ENCODE measurements around the gene GRIFIN.
A peak's percentile ranks its signal among the peaks of the same experiment; 100 is the strongest.

Gene GRIFIN

DNA sequence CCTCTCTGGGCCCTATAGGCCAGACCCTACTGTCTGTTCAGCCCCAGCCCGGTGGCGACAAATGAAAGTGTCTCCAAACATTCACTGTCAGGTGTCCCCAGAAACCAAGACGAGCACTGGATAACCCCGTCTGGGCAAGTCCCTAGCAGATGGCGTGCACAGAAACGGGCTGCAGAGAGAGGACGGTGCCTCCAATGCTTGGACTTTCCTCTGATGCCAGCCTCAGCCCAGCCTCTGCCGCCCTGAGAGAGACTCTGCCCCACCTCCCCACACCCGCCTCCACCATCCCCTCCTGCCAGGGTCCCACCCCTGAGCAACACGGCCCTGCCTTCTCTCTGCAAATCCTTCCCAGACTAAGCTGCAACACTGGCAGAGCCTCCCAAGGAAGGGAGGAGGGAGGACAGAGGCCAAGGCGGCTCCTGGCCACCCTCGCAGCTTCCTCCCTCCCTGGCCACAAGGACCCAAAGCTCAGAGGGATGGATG, 36.0 kb upstream of the GRIFIN start:
- DNase-seq = no peak

DNA sequence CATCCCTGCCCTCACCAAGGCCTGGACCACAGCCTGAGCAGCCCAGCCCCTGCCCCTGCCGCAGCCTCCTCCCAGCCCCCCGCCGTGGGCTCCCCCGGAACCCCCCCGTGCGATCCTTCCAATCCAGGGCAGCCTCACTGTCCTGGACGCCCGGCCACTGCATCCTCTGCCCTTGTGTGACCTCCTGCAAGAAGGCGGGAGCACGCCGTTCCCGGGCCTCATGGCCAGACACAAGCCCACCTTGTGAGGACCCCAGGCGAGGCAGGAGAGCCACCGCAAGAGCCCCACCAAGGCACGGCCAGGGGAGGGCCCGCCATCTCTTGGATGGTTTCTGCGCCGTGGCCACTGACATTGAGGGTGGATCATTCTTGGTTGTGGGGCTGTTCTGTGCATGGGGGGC, 35.6 kb upstream of the GRIFIN start:
- DNase-seq = no peak

DNA sequence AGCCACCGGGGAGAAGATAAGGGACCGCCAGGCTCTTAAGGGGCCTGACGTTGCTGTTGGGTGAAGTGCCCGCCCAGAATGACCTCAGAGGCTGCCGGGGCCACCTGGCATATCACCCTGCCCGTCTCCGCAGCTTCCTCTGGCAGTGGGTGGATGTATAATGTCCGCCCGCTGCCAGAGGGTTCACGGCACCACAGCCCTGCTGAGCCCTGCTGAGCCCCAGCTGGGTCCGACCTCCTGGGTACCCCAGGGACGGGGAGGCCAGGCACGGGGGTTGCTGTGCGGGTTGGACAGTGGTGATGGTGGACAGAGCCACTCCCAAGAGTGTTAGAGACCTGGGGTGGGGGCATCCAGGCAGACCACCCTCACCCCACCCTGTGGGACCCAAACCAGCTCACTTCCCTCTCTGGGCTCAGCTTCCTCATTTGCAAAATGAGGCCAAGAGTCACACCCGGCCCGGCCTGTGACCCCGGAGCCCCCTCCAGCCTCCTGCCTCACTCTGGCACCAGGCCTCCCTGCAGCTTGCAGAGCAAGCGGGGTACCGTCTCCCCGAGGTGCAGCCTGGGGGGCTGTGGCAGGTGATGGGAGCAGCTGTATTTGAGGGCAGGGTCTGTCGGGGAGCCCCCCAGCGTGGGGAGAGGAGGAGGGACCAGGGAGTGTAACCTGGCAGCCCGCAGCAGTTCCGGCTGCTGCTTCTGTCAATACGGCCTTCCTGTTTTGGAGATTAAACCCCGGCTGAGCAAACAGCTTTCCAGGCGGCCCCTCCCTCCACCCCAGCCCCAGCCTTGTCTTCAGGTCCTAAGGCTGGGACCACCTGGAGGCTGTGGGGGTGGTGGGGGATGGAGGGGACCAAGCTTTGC, 34.9 kb upstream of the GRIFIN start:
- peak; percentile 89 for DNase-seq

DNA sequence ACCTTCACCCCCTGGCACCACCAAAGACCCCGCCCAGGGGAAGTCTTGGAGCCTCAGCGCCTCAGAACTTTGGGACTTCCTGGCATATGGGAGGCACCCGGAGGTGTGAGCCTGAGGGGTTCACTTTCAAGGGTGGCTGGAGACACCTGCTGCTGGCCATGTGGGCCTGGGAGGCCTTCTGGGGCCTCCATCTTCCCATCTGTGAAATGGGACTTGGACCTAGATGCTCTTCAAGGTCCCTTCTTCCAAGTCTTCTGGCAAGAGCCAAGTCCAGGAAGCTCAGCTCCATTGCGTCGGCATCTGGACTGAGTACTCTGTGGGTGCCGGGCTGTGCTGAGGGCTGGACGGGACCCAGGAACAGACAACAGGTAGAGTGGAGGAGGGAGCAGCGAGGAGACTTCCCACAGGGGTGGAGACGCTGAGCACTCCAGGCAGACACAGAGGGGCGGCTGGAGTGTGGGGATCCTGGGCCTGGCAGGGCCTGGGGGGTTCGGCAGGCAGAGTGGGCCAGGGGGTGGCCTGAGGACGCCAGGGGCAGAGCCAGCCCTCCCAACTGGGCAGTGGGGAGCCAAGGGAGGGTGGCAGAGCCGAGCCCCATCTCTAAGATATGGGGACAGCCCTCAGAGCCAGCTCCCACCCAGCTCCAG, 34.1 kb upstream of the GRIFIN start:
- DNase-seq = no peak

DNA sequence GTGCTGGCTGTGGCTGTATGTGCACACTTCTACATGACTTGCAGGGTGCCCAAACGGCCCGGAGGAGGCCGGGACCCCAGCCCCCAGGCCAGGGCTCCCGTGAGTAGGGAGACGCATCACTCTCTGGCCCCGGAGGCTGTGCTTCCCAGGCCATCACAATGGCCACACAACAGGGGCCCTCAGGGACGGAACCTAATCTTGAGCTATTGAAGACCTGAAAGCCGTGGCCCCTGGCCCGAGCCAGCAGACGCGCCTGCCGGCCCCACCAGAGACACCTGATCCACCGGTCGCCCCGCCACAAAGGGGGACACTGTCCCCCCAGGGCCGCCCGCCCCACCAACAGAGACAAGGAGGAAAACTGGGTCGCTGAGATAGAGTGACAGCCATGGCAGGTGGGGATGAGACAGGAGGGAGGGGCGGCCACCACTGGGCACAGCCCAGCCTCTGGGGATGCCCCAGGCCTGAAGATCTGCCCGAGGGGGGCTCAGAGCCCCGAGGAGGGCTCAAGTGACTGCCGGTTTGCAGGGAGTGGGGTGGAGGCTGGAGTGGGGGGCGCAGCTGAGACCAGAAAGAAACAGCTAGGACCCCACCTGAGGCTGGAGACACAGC, 33.2 kb upstream of the GRIFIN start:
- no peak for DNase-seq

DNA sequence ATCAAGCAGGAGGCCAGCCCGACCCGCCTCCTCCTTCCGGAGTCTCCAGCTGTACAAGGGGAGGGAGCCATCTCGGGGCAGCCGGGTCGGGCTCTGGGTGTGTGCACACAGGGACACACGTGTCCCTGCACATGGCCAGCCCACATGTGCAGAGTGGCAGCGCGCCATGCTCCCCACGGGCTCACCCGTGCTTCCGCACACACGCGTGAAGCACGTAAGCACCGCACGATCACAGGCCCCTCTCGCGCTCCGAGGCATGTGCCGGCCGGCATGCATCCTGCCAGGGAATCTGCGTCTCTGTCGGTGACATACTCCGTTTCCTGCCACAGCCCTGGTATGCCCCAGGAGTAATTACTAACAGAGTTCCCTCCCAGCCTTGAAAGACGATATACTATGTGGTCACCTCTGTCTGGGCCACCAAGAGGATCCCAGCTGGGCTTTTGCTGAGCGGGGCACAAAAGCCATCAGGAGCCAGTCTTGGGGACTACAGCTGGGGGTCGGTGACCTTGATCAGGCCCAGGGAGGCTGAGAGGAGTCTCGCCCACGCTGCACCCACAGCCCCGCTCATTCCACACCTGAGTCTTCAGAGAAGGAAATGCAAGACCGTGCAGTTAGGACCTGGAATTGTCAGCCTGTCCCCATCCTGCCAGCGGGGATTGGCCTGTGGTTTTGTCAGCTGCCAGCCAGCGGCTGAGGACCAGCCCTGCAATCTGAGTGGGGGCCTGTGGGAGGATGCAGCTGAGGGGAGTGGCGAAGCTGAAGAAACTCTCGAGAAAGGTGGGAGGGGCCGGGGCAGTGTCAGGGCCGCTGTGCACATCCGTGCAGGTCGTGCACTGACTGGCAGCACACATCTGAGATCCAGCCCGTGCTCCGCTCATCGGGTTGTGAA, 32.4 kb upstream of the GRIFIN start:
- peak; percentile 91 for DNase-seq

DNA sequence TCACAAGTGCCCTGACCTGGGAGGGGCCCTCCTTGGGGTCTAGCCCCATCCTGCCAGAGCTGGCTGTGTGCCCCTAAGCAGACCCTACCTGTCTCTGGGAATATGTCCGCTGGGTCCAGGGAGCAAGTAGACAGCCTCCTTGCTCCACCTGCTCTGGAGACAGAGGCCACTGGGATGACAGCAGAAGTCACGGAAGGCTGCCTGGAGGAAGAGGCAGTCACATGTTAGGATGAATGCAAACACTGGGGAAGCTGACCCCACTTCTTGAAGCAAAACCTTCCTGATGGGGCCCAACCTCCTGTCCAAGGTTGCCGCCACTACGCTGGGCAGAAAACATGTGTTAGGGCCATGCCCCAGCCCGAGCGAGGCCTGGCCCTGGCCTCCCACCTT, 31.7 kb upstream of the GRIFIN start:
- DNase-seq = no peak

DNA sequence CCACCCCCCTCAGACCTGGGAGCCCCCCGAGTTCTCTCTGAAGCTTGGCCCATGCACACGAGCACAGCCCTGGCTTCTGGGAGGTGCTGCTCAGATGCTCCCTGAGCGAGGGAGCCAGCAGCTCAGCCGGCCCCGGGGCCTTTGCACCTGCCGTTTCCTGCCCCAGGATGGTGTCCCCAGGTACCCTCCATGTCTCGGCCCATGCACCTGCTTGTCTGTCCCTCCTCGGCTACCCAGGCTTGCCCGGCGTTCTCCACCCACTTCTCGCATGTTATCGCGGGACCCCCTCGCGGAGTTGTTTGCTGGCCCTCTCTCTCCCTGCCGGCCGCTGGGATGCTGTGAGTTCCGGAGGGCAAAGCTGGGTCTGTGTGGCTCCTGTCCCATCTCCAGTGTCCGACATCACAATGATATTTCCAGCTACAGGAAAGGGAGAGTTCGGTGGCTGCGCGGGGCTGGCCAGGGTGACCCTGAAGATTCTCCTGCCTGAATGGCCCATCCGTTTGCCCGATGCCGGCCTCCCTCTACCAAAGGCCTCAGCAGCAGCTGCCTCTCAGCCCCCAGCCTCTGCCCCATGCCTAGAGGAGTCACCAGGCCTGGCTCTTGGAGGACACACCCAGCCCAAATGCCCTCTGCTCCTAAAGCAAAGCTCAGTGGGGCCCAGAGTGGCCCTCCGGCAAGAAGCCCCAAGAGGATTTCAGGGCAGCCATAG, 31.2 kb upstream of the GRIFIN start:
- DNase-seq = no peak

DNA sequence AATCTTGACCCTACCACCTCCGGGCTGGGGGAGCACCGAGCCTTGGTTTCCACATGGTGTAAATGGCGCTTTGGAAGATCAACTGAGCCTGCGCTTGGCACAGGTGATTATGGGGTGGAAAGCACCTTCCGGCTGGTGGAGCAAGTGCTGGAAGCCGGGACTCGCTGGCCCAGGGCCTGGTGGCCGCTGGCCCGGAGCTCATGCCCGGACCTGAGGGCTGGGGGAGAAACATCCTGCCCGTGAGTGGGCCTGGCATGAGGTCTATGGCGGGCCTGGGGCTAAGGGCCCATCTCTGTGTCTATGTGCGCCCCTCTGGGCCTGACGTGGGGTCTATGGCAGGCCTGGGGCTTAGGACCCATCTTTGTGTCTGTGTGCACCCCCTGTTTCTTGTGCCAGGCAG, 29.2 kb upstream of the GRIFIN start:
- no peak for DNase-seq

DNA sequence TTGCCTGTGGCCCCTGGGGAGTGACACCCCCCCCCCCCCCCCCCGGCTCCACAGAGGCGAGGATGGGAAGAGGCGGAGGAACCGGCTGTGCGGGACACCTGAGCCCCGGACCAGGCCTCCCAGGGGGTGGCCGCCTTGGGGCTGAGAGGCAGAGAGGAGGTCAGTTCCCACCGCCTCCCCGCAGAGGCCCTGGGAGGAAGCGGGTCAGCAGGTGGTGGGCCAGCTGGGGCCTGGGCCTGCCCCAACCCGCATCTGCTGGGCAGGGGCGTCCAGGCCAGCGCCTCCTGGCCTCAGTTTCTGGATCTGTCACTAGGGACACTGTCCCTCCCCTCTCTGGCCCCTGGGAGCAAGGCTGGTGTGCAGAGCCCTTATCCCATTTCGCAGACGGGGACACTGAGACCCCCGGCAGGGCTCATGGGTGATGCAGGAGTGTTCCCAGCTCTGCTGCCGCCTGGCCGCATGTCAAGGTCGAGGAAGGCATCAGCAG, 28.7 kb upstream of the GRIFIN start:
- DNase-seq = no peak

DNA sequence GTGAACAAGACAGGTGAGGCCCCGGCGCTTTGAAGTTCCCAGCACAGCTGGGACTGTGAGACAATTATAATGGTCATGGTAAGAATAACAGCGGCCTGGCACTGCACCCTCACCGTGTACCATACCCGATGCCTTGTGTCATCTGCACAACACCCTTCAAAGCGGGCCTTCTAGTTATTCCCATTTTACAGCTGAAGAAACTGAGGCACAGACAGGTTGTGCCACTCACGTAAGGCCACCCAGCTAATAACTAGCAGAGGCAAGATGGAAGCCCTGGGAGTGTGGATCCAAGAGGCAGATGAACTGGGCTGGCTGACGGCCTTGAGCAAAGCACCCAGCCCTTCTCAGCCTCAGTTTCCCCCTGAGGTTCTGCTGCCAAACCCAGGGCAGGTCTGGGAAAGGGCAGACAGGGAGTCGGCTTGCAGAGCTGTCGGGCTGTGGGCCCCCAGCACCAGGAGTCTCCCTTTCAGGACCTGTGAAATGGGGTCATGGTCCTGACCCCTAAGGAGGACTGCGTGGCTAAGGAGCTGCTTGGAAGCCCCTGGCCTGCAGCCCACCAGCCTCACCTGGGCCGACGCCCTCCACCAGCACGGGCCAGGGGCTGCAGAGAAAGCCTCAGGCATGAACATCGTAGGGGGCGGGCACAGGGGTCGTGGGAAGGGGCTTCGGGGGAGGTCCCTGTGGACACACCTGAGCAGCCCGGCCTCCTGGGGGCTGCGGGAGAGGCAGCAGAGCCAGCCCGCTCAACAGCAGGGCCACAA, 28.1 kb upstream of the GRIFIN start:
- DNase-seq = no peak

DNA sequence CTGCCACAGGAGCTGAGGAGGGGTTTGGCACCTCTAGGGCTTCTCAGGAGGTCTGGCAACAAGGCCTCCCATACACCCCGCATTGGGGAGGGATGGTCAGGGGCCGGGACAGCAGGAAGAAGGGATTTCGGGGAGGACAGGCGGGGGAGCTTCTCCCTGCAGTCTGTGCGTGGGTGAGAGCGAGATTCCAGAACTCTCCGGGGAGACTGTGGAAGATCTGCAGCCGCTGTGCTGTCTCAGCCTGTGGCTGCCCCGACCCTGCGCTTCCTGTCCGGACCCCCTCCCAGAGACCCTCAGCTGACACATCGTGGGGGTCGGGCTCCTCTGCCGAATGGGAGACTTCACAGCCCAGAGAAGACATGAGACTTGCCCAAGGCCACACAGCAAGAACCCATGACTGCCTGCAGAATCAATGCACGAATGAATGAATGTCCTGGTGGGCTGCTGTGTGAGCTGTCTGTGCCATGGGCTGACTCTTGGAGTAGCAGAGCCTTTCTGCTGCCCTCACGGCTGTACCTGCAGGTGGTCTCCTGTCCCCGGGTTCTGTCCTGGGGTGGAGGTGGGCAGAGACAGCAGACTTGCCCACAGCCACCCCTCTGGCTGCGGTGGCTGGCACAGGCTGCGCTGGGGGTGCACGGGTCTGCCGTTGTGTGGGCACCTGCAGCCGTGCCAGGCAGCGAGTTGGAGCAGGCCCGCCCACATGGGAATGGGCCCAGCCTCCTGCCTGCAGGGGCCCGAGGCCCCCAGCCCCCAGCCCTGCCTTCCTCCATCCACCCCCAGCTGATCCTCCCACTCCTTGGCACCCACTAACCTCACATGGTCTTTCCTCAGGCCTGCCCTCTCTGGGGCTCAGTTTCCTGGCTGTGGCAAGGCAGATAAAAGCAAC, 27.1 kb upstream of the GRIFIN start:
- DNase-seq = no peak

DNA sequence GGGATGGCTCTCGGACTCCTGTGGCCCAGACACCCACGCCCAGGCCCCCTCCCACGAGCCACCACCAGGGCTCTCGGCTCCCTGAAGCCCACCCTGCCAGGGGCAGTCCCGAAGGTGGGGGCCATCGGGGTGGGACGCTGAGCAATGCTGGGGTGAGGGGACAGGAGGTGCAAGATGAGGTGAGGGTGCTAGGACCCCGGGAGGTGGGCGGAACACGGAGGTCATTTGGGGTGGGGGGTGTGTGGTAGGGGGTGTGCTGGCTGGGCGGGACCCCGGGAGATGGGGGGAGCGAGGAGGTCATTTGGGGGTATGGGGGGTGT, 26.4 kb upstream of the GRIFIN start:
- DNase-seq = no peak

DNA sequence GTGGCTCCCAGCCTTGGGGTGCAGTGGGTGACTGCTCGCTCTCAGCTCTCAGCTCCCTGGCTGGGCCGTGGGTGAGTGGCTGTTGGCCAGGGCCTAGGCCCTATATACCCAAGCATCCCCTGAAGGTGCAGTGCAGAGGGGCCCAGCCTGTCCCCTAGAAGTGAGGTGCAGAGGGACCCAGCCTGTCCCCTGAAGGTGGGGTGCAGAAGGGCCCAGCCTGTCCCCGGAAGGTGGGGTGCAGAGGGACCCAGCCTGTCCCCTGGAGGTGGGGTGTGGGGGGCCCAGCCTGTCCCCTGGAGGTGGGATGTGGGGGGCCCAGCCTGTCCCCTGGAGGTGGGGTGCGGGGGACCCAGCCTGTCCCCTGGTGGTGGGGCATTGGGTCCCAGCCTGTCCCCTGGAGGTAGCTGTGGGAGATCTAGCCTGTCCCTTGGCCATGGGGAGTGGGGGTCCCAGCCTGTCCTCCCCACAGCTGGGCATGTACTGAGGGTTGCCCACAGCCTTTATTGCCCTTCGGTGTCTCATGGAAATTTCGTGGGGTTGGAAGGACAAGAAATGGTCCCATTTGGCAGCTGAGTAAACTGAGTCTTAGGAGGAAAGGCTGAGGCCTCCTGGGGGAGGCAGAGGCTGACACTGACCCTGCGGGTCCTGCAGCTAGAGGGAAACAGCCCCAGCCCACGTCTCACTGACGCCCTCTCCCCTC, 25.9 kb upstream of the GRIFIN start:
- DNase-seq = no peak

DNA sequence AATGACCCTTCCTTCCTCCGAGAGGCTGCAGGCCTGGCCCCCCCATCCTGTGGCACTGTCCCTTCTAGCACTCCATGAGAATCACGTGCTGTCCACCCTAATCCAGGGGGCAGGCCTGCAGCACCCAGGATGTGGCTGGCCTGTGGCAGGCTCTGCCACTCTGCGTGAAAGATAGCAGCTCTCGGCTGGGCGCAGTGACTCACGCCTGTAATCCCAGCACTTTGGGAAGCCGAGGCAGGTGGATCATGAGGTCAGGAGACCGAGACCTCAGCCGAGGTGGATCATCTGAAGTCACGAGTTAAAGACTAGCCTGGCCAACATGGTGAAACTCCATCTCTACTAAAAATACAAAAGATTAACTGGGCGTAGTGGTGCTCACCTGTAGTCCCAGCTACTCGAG, 24.5 kb upstream of the GRIFIN start:
- DNase-seq = no peak

DNA sequence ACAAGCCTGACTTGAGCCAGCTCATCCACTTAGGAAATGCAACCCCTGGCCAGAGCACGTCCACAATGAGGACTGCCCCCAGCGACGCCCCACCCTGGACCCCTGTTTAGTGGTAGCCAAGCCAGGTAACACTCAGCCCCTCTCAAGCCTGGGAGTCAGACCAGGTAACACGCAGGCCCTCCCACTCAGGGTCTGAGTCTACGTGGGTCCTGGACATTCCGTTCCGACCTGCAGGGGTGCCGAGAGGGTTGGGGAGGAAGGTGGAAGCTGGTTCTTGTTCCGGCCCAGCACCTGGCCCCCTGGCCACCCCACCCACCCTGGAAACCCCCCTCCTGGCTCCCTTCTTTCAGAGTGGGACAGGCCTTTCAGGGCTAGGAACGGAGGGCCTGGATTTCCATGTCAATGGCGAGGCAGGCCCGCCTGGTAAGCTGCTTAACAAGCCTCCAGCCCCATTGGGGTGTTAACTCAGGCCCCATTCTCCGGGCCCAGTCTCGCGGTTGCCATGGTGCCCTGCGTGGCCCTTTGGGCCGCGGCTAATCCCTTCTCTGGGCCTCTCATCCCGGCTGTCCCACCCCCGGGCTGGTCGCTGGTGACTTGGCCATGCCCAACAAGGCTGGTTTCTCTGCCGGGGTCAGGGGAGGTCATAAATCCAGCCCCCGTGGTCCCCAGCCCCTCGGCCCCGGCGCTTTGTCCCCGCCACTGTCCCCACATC, 23.7 kb upstream of the GRIFIN start:
- DNase-seq = no peak

DNA sequence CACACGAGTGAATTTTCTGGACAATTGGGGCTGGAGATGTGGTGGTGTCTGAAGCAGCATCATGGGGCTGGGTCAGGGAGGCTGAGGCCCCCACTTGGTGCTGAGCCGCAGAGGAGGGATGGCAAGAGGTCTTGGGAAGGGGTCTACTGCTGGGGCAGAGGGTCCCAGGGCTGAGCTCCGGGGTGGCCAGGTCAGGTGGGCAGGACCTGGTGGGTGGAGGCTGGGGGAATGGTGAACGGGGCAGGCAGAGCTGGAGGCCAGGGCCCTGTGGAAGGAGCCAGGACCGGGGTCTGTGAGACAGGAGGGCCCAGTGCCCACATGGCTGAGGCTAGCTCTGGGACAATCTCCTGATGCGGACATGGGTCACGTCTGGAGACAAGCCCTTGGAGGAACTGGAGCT, 23.0 kb upstream of the GRIFIN start:
- DNase-seq = no peak

DNA sequence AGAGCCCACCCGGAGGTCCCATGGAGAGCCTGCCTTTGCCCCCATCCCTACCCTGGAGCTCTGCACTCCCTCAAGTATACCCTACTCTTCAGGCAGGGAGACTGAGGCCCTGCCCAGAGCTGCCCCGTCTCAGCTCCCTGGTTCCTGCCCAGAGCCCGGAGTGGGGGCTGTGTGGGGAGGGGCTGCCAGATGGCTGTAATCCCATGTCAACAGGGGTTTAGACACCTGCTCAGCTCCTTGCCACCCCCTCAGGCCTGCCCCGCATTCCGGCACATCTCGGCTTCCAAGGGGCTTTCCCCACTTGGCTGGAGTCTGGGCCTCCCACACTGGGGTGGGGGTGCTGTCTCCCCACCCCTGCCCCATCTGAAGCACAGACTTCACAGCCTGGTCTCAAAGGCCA, 22.5 kb upstream of the GRIFIN start:
- DNase-seq = no peak
